Measurements from ENCODE around the gene FOXP3.

GRCh38 chrX:49277535-49277830 lies 13.0 kb upstream of the FOXP3 start:
- TF ChIP-seq CTCF (IDR thresholded peaks at IDR 0.05) (no peak), POLR2A (IDR thresholded peaks at IDR 0.05) (no peak)

Data from vagina (tissue), 2 donors.